Measurements from ENCODE around the gene MYH11.
A peak's percentile ranks its signal among the peaks of the same experiment; 100 is the strongest.

Gene MYH11

GRCh38 chr16:15832241-15832640, 24.6 kb downstream of the MYH11 start:
- Histone ChIP-seq H3K4ac (ENCODE audit: low read length) (no peak overlapping the region), H2BK12ac (ENCODE audit: low read length) (no peak overlapping the region), H2AK5ac (ENCODE audit: low read depth, low read length) (no peak overlapping the region), H2BK5ac (ENCODE audit: low read length) (no peak overlapping the region), H2BK15ac (ENCODE audit: low read length) (no peak overlapping the region), H3K14ac (ENCODE audit: low read length) (no peak overlapping the region), H3K27ac (replicated peaks; ENCODE audit: low read length) (no peak overlapping the region), H3K9ac (ENCODE audit: low read depth, low read length, poor library complexity) (no peak overlapping the region), H4K91ac (ENCODE audit: low read depth, low read length, poor library complexity) (no peak overlapping the region), H2BK120ac (ENCODE audit: low read depth, low read length) (no peak overlapping the region), H3K4me3 (ENCODE audit: low read length in 2 of 2) (no peak overlapping the region), H3K27me3 (ENCODE audit: control insufficient read depth in 3 of 3, insufficient read depth in 3 of 3, low read depth in 1 of 3, low read length in 3 of 3) (peaks cover 0 to 13% (median 0%) of the 10 kb centered on the region in 3 experiments), H2AFZ (ENCODE audit: low read length) (no peak overlapping the region), H3K4me1 (ENCODE audit: control insufficient read depth in 2 of 2, insufficient read depth in 1 of 2, low read depth in 1 of 2, low read length in 2 of 2) (no peaks in the 10 kb centered on the region), H3K18ac (ENCODE audit: low read length) (no peak overlapping the region), H4K8ac (ENCODE audit: low read depth, low read length) (no peak overlapping the region), H3K4me2 (ENCODE audit: insufficient read depth, low read length, poor library complexity, severe bottlenecking) (no peak overlapping the region), H3K79me1 (ENCODE audit: low read depth, low read length) (no peaks in the 10 kb centered on the region), H3K23ac (ENCODE audit: low read depth, low read length, poor library complexity) (no peak overlapping the region), H3K9me3 (replicated peaks in 1 of 2; ENCODE audit: control insufficient read depth in 2 of 2, insufficient read depth in 1 of 2, low read depth in 1 of 2, low read length in 2 of 2) (no peaks in the 10 kb centered on the region), H3K36me3 (replicated peaks in 1 of 2; ENCODE audit: control insufficient read depth in 2 of 2, insufficient read depth in 2 of 2, low read length in 2 of 2) (no peaks in the 10 kb centered on the region)
- DNase-seq (ENCODE audit: low spot score): no peak
- WGBS, 2 donors (ENCODE audit: extremely low coverage in 2 of 2, insufficient read length in 2 of 2, insufficient replicate concordance in 1 of 2): no CpG with 5 or more reads among the region's 6 CpGs

- DNase-seq (ENCODE audit: low spot score): no peak
- Histone ChIP-seq H3K9ac (ENCODE audit: low read depth, low read length, poor library complexity) (no peak overlapping the region), H2BK15ac (ENCODE audit: low read length) (no peak overlapping the region), H2AFZ (ENCODE audit: low read length) (no peak overlapping the region), H3K14ac (ENCODE audit: low read length) (no peak overlapping the region), H2BK12ac (ENCODE audit: low read length) (no peak overlapping the region), H3K27ac (replicated peaks; ENCODE audit: low read length) (no peak overlapping the region), H3K18ac (ENCODE audit: low read length) (no peak overlapping the region), H3K27me3 (ENCODE audit: control insufficient read depth in 3 of 3, insufficient read depth in 3 of 3, low read depth in 1 of 3, low read length in 3 of 3) (peaks cover 0 to 13% (median 0%) of the 10 kb centered on the region in 3 experiments), H4K91ac (ENCODE audit: low read depth, low read length, poor library complexity) (no peak overlapping the region), H3K4me2 (ENCODE audit: insufficient read depth, low read length, poor library complexity, severe bottlenecking) (no peak overlapping the region), H3K36me3 (replicated peaks in 1 of 2; ENCODE audit: control insufficient read depth in 2 of 2, insufficient read depth in 2 of 2, low read length in 2 of 2) (no peaks in the 10 kb centered on the region), H3K9me3 (replicated peaks in 1 of 2; ENCODE audit: control insufficient read depth in 2 of 2, insufficient read depth in 1 of 2, low read depth in 1 of 2, low read length in 2 of 2) (no peaks in the 10 kb centered on the region), H4K8ac (ENCODE audit: low read depth, low read length) (no peak overlapping the region), H3K4me1 (ENCODE audit: control insufficient read depth in 2 of 2, insufficient read depth in 1 of 2, low read depth in 1 of 2, low read length in 2 of 2) (no peaks in the 10 kb centered on the region), H3K23ac (ENCODE audit: low read depth, low read length, poor library complexity) (no peak overlapping the region), H3K4ac (ENCODE audit: low read length) (no peak overlapping the region), H3K4me3 (ENCODE audit: low read length in 2 of 2) (no peak overlapping the region), H2AK5ac (ENCODE audit: low read depth, low read length) (no peak overlapping the region), H2BK5ac (ENCODE audit: low read length) (no peak overlapping the region), H3K79me1 (ENCODE audit: low read depth, low read length) (no peaks in the 10 kb centered on the region), H2BK120ac (ENCODE audit: low read depth, low read length) (no peak overlapping the region)
- WGBS, 2 donors (ENCODE audit: extremely low coverage in 2 of 2, insufficient read length in 2 of 2, insufficient replicate concordance in 1 of 2): no CpG with 5 or more reads among the region's 6 CpGs
Measured at GRCh38 chr16:15830832-15831451, 25.9 kb downstream of the MYH11 start.

- H3K23ac ChIP-seq (ENCODE audit: low read depth, low read length, poor library complexity): no peak overlapping the region
- H3K4me2 ChIP-seq (ENCODE audit: insufficient read depth, low read length, poor library complexity, severe bottlenecking): no peak overlapping the region
- H2AK5ac ChIP-seq (ENCODE audit: low read depth, low read length): no peak overlapping the region
- no peak overlapping the region for H4K8ac ChIP-seq (ENCODE audit: low read depth, low read length)
- H2AFZ ChIP-seq (ENCODE audit: low read length): peak overlapping the region; percentile 19
- WGBS, 2 donors (ENCODE audit: extremely low coverage in 2 of 2, insufficient read length in 2 of 2, insufficient replicate concordance in 1 of 2): no CpG with 5 or more reads among the region's 9 CpGs
- H2BK15ac ChIP-seq (ENCODE audit: low read length): no peak overlapping the region
- H3K14ac ChIP-seq (ENCODE audit: low read length): no peak overlapping the region
- no peak overlapping the region for H3K4me3 ChIP-seq (ENCODE audit: low read length in 2 of 2)
- no peaks in the 10 kb centered on the region for H3K9me3 ChIP-seq (replicated peaks in 1 of 2; ENCODE audit: control insufficient read depth in 2 of 2, insufficient read depth in 1 of 2, low read depth in 1 of 2, low read length in 2 of 2)
- H2BK120ac ChIP-seq (ENCODE audit: low read depth, low read length): no peak overlapping the region
- H3K4ac ChIP-seq (ENCODE audit: low read length): no peak overlapping the region
- H3K27ac ChIP-seq (replicated peaks; ENCODE audit: low read length): no peak overlapping the region
- no peak overlapping the region for H2BK5ac ChIP-seq (ENCODE audit: low read length)
- peaks cover 0 to 13% (median 0%) of the 10 kb centered on the region in 3 experiments for H3K27me3 ChIP-seq (ENCODE audit: control insufficient read depth in 3 of 3, insufficient read depth in 3 of 3, low read depth in 1 of 3, low read length in 3 of 3)
- no peak overlapping the region for H2BK12ac ChIP-seq (ENCODE audit: low read length)
- no peak overlapping the region for H4K91ac ChIP-seq (ENCODE audit: low read depth, low read length, poor library complexity)
- H3K4me1 ChIP-seq (ENCODE audit: control insufficient read depth in 2 of 2, insufficient read depth in 1 of 2, low read depth in 1 of 2, low read length in 2 of 2): no peaks in the 10 kb centered on the region
- H3K18ac ChIP-seq (ENCODE audit: low read length): no peak overlapping the region
- no peaks in the 10 kb centered on the region for H3K79me1 ChIP-seq (ENCODE audit: low read depth, low read length)
- no peaks in the 10 kb centered on the region for H3K36me3 ChIP-seq (replicated peaks in 1 of 2; ENCODE audit: control insufficient read depth in 2 of 2, insufficient read depth in 2 of 2, low read length in 2 of 2)
- no peak overlapping the region for H3K9ac ChIP-seq (ENCODE audit: low read depth, low read length, poor library complexity)
- DNase-seq (ENCODE audit: low spot score): no peak
Measured at GRCh38 chr16:15829460-15829859, 27.4 kb downstream of the MYH11 start.

GRCh38 chr16:15827709-15828343, 29.0 kb downstream of the MYH11 start:
- Histone ChIP-seq H3K27me3 (ENCODE audit: control insufficient read depth in 3 of 3, insufficient read depth in 3 of 3, low read depth in 1 of 3, low read length in 3 of 3) (peaks cover 0 to 13% (median 0%) of the 10 kb centered on the region in 3 experiments), H4K91ac (ENCODE audit: low read depth, low read length, poor library complexity) (no peak overlapping the region), H3K18ac (ENCODE audit: low read length) (no peak overlapping the region), H3K4me1 (ENCODE audit: control insufficient read depth in 2 of 2, insufficient read depth in 1 of 2, low read depth in 1 of 2, low read length in 2 of 2) (no peaks in the 10 kb centered on the region), H3K4me2 (ENCODE audit: insufficient read depth, low read length, poor library complexity, severe bottlenecking) (no peak overlapping the region), H3K27ac (replicated peaks; ENCODE audit: low read length) (no peak overlapping the region), H3K23ac (ENCODE audit: low read depth, low read length, poor library complexity) (no peak overlapping the region), H3K9me3 (replicated peaks in 1 of 2; ENCODE audit: control insufficient read depth in 2 of 2, insufficient read depth in 1 of 2, low read depth in 1 of 2, low read length in 2 of 2) (no peaks in the 10 kb centered on the region), H2AFZ (ENCODE audit: low read length) (no peak overlapping the region), H3K9ac (ENCODE audit: low read depth, low read length, poor library complexity) (no peak overlapping the region), H3K4me3 (ENCODE audit: low read length in 2 of 2) (no peak overlapping the region), H3K4ac (ENCODE audit: low read length) (no peak overlapping the region), H3K79me1 (ENCODE audit: low read depth, low read length) (no peaks in the 10 kb centered on the region), H2BK15ac (ENCODE audit: low read length) (no peak overlapping the region), H2BK12ac (ENCODE audit: low read length) (no peak overlapping the region), H2BK120ac (ENCODE audit: low read depth, low read length) (no peak overlapping the region), H2BK5ac (ENCODE audit: low read length) (no peak overlapping the region), H2AK5ac (ENCODE audit: low read depth, low read length) (no peak overlapping the region), H4K8ac (ENCODE audit: low read depth, low read length) (no peak overlapping the region), H3K36me3 (replicated peaks in 1 of 2; ENCODE audit: control insufficient read depth in 2 of 2, insufficient read depth in 2 of 2, low read length in 2 of 2) (no peaks in the 10 kb centered on the region), H3K14ac (ENCODE audit: low read length) (no peak overlapping the region)
- WGBS, 2 donors (ENCODE audit: extremely low coverage in 2 of 2, insufficient read length in 2 of 2, insufficient replicate concordance in 1 of 2): no CpG with 5 or more reads among the region's 11 CpGs
- no peak for DNase-seq (ENCODE audit: low spot score)
